PC-3 (cell line): Measurements from ENCODE around the gene TUFM. TPM values are rescaled to one million over a fixed set of nuclear protein-coding genes. Genes with fewer than 3 reads are reported as not detected.
A peak's percentile ranks its signal among the peaks of the same experiment; 100 is the strongest.

Source experiments
- ATAC-seq: fragments of 200-7000 bp; cut with Tn5 transposase; 2 replicates; pipeline ENCODE4 v1.9.1; 2020; ENCODE audit warnings: mild to moderate bottlenecking, moderate library complexity
- BruUV-seq: library from RNA; stranded (reverse); fragments of 400-500 nt; replicated peaks from 2 replicates; lab custom pipeline; 2021; lab: Mats Ljungman, UMichigan
- CTCF ChIA-PET: fragments of 300-600 bp; sonication (Branson Sonifier 250); formaldehyde crosslinking; loops from one replicate; lab custom pipeline; 2022; ENCODE audit warnings: antibody characterized with exemption; lab: Charles Lee
- POLR2A ChIA-PET: fragments of 300-600 bp; sonication (Branson Sonifier 250); formaldehyde crosslinking; loops from one replicate; lab custom pipeline; 2022; ENCODE audit warnings: antibody characterized with exemption; ENCODE audit not compliant: unreplicated experiment; lab: Charles Lee
- DNase-seq: peaks from one replicate; pipeline ENCODE4 v3.0.0-alpha.2; 2015
- H2AFZ ChIP-seq: fragments of 300-600 bp; sonication (generic); 2 replicates; pipeline ENCODE4 v1.6.0; 2016; ENCODE audit warnings: antibody characterized with exemption, low read length
- H3F3A ChIP-seq: fragments of 300-600 bp; sonication (generic); one replicate; pipeline ENCODE4 v1.6.0; 2017; ENCODE audit warnings: antibody characterized with exemption, low read length, control low read depth, mild to moderate bottlenecking; ENCODE audit not compliant: unreplicated experiment
- H3K27ac ChIP-seq: fragments of 300-600 bp; sonication (generic); 2 replicates; pipeline ENCODE4 v1.5.1; 2016; ENCODE audit warnings: mild to moderate bottlenecking, low read length
- H3K27me3 ChIP-seq: fragments of 300-600 bp; sonication (generic); 2 replicates; pipeline ENCODE4 v1.6.1; 2016; ENCODE audit warnings: low read length, mixed read lengths
- H3K36me3 ChIP-seq: fragments of 300-600 bp; sonication (generic); 2 replicates; pipeline ENCODE4 v1.6.1; 2016; ENCODE audit warnings: low read depth, mixed run types, low read length, mixed read lengths
- H3K4me1 ChIP-seq: fragments of 300-600 bp; sonication (generic); 2 replicates; pipeline ENCODE4 v1.5.1; 2016; ENCODE audit warnings: low read length; ENCODE audit not compliant: insufficient read depth
- H3K4me2 ChIP-seq: fragments of 300-600 bp; sonication (generic); 2 replicates; pipeline ENCODE4 v1.6.0; 2016; ENCODE audit warnings: low read length
- H3K4me3 ChIP-seq: fragments of 300-600 bp; sonication (generic); 2 replicates; pipeline ENCODE4 v1.5.1; 2016; ENCODE audit warnings: mild to moderate bottlenecking, low read length, mixed read lengths
- H3K79me2 ChIP-seq: fragments of 300-600 bp; sonication (generic); 2 replicates; pipeline ENCODE4 v1.6.1; 2017; ENCODE audit warnings: low read length, mixed read lengths
- H3K9ac ChIP-seq: fragments of 300-600 bp; sonication (generic); 2 replicates; pipeline ENCODE4 v1.6.0; 2016; ENCODE audit warnings: mild to moderate bottlenecking, low read length
- H3K9me2 ChIP-seq: fragments of 300-600 bp; sonication (generic); replicated peaks from 2 replicates; pipeline ENCODE4 v1.6.1; 2016; ENCODE audit warnings: mixed run types, low read length, mixed read lengths
- H3K9me3 ChIP-seq: fragments of 300-600 bp; sonication (generic); 2 replicates; pipeline ENCODE4 v1.6.1; 2016; ENCODE audit warnings: low read length, mixed read lengths
- H4K20me1 ChIP-seq: fragments of 300-600 bp; sonication (generic); 2 replicates; pipeline ENCODE4 v1.6.1; 2016; ENCODE audit warnings: low read length, mixed read lengths
- EZH2 ChIP-seq: fragments of 300-600 bp; sonication (generic); IDR thresholded peaks from one replicate; pipeline ENCODE4 v1.6.1; 2017; ENCODE audit warnings: antibody characterized with exemption, mild to moderate bottlenecking, low read length; ENCODE audit not compliant: unreplicated experiment
- EZH2phosphoT487 ChIP-seq: fragments of 300-600 bp; sonication (generic); IDR thresholded peaks from 2 replicates; pipeline ENCODE4 v1.6.1; 2018; ENCODE audit warnings: mild to moderate bottlenecking, antibody characterized with exemption, low read length, borderline replicate concordance
- intact Hi-C: fragments of 100-400 bp; cut with micrococcal nuclease; formaldehyde crosslinking; loops from 2 replicates; pipeline ENCODE4 v1.9.0; 2023
- total RNA-seq: library from RNA; depleted of rRNA; stranded (reverse); fragments of >200 nt; gene quantifications from 2 replicates; pipeline ENCODE4 v1.2.3, GENCODE V29; 2014
- TF ChIP-seq, protein P1 (sequence below): fragments of 300-600 bp; sonication (generic); conservative IDR thresholded peaks from 2 replicates; pipeline ENCODE4 v1.5.1; 2017; ENCODE audit warnings: antibody characterized with exemption, low read depth, mild to moderate bottlenecking, low read length

TUFM gene
- total RNA-seq, 1 experiment from 2014 or later, result 185 TPM

- DNase-seq (no peak), ATAC-seq (peak; percentile 7)
- H4K20me1 ChIP-seq, result peaks cover 27% of the 10 kb centered on the region
- TF ChIP-seq, protein P1, sequence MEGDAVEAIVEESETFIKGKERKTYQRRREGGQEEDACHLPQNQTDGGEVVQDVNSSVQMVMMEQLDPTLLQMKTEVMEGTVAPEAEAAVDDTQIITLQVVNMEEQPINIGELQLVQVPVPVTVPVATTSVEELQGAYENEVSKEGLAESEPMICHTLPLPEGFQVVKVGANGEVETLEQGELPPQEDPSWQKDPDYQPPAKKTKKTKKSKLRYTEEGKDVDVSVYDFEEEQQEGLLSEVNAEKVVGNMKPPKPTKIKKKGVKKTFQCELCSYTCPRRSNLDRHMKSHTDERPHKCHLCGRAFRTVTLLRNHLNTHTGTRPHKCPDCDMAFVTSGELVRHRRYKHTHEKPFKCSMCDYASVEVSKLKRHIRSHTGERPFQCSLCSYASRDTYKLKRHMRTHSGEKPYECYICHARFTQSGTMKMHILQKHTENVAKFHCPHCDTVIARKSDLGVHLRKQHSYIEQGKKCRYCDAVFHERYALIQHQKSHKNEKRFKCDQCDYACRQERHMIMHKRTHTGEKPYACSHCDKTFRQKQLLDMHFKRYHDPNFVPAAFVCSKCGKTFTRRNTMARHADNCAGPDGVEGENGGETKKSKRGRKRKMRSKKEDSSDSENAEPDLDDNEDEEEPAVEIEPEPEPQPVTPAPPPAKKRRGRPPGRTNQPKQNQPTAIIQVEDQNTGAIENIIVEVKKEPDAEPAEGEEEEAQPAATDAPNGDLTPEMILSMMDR, result no peak
- TF ChIP-seq EZH2, result no peak
- TF ChIP-seq EZH2phosphoT487, result no peak
- BruUV-seq, result no TSS peak
- H2AFZ ChIP-seq, result peak overlapping the region; percentile 50; the same call in 1 of the 2 replicates
- H3K9me3 ChIP-seq, result no peaks in the 10 kb centered on the region
- H3K27ac ChIP-seq, result peak overlapping the region; percentile 86
- ChIA-PET POLR2A (interaction anchor here (0.6 to 1.0 kb wide), 2 partner anchors 22 to 23 kb away, joined by 4 to 8 read pairs; no protein-coding TSS in a partner anchor), CTCF (no interaction called here)
- H3K9ac ChIP-seq, result peak overlapping the region; percentile 99
- intact Hi-C loops, result loop anchor here (5.0 kb wide), 1 partner anchor 124 kb away; no protein-coding TSS in a partner anchor
- H3K4me2 ChIP-seq, result peak overlapping the region; percentile 96
- H3K36me3 ChIP-seq, result peaks cover 31% of the 10 kb centered on the region
- H3K79me2 ChIP-seq, result peaks cover 58% of the 10 kb centered on the region
- H3K4me3 ChIP-seq, result peak overlapping the region; percentile 96
- H3K4me1 ChIP-seq, result peaks cover 22% of the 10 kb centered on the region
- H3K9me2 ChIP-seq, result no peaks in the 10 kb centered on the region
- no peaks in the 10 kb centered on the region for H3K27me3 ChIP-seq
- no peaks in the 10 kb centered on the region for H3F3A ChIP-seq
Observed at GRCh38 chr16:28823291-28823872, 22.8 kb downstream of the TUFM start.

- H3K27me3 ChIP-seq, result no peaks in the 10 kb centered on the region
- intact Hi-C loops, result loop anchor here (5.0 kb wide), 1 partner anchor 125 kb away; no protein-coding TSS in a partner anchor
- CTCF ChIA-PET, result no interaction called here
Observed at GRCh38 chr16:28822520-28823290, 23.4 kb downstream of the TUFM start, which contains the start of gene ATXN2L. Gene ATXN2L (plus strand): TSS chr16:28822999. CDS start chr16:28823260, 261 bp downstream.

More at GRCh38 chr16:28822520-28823290, 23.4 kb downstream of the TUFM start, which contains the start of gene ATXN2L:
- DNase-seq (peak; percentile 90), ATAC-seq (peak; percentile 56)
- no peaks in the 10 kb centered on the region for H3K9me2 ChIP-seq
- H3K36me3 ChIP-seq, result peaks cover 27% of the 10 kb centered on the region
- H3K79me2 ChIP-seq, result peaks cover 53% of the 10 kb centered on the region
- peak within 1 kb of the TSS; percentile 96 for H3K4me2 ChIP-seq
- H3K4me1 ChIP-seq, result peaks cover 22% of the 10 kb centered on the region
- H3F3A ChIP-seq, result no peaks in the 10 kb centered on the region
- no TSS peak for BruUV-seq
- peaks cover 27% of the 10 kb centered on the region for H4K20me1 ChIP-seq
- H3K4me3 ChIP-seq, result peak within 1 kb of the TSS; percentile 96
- H2AFZ ChIP-seq, result peak within 1 kb of the TSS; percentile 86
- no peaks in the 10 kb centered on the region for H3K9me3 ChIP-seq
- peak within 1 kb of the TSS; percentile 99 for H3K9ac ChIP-seq
- TF ChIP-seq, protein P1, result no peak
- no peak for TF ChIP-seq EZH2
- no peak for TF ChIP-seq EZH2phosphoT487
- POLR2A ChIA-PET, result interaction anchor here (0.7 to 1.0 kb wide), 2 partner anchors 22 to 151 kb away, joined by 4 to 8 read pairs; no protein-coding TSS in a partner anchor
- H3K27ac ChIP-seq, result peak within 1 kb of the TSS; percentile 86
